GM19397 (cell line): ENCODE measurements around the gene ATXN10.
"Not testable (repeated sequence)": the region's sequence is repeated elsewhere in the genome, so short reads cannot be mapped to it uniquely, and the experiment has no call there.

Experiments
- ATAC-seq: cut with Tn5 transposase; IDR thresholded peaks from one replicate; pipeline ENCODE4 v1.9.1; 2021; ENCODE audit warnings: mild to moderate bottlenecking, moderate library complexity; ENCODE audit not compliant: unreplicated experiment

The ATXN10 gene

GRCh38 chr22:45642986-45643385 lies 28.6 kb upstream of the ATXN10 start:
- ATAC-seq, result no peak

DNA sequence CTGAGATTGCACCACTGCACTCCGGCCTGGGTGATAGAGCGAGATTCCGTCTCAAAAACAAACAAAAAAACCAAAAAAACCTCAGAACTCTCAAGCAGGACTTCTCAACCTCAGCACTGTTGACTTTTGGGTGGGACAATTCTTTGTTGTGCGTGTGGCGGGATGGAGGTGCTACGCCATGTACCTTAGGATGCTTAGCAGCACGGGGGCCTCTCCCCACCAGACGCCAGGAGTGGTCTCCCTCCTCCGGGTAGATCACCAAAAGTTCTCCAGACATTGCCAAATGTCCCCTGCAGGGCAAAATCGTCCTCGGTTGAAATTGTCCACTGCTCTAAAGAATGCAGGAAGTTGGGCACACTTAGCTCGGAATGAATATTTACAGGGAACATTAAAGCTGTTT lies 26.9 kb upstream of the ATXN10 start:
- ATAC-seq, result no peak

DNA sequence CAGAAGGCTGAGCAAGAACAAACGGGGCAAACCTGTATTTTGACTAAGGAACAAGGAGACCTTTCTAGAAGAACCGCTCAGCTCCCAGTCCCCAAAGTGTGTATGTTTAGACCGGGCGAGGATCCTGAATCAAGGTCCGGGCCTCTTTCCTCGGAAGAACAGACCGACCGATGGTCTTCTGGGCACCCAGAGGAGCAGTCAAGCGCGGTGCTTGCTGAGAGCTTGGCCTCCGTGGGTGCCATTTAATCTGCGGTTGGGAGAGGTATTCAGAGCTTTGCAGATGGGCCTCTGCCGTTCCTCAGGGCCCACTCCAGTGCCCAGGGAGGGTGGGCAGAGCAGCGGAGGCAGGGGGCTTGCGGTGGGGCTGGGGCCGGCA lies 26.5 kb upstream of the ATXN10 start:
- no peak for ATAC-seq

GRCh38 chr22:45645526-45646414 lies 25.9 kb upstream of the ATXN10 start:
- ATAC-seq, result peak; percentile 63

DNA sequence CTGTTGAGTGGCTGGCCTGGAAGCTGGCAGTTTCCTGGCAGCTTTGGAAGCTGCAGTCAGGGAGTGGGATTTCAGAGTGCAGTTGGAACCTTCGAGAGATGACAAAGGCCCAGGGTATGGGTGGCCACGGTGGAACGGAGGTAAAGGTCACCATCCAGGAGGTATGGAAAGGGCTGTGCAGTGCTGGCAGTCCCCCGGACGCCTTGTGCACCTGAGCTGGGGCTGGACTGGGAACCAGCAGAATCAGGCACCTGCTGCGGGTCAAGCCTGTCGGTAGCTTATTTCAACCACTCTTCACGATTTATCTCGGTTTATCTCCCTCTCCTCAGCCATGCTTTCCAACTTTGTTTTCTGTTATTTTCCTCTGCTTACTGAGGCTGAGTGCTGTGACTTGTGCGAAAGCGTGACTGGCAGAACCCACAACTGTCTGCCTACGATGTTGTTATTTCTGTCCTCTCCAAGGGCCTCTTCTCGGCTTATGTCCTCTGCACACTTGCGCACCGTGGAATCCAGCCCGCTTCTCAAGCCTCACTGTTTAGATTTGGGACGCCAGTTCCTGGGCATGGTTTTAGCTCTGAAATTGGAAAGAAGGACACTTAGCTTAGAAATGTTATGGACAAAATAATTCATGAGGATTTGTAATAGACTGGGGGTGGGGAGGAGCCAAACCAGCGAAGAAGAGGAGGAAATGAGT lies 24.0 kb upstream of the ATXN10 start:
- ATAC-seq, result no peak

DNA sequence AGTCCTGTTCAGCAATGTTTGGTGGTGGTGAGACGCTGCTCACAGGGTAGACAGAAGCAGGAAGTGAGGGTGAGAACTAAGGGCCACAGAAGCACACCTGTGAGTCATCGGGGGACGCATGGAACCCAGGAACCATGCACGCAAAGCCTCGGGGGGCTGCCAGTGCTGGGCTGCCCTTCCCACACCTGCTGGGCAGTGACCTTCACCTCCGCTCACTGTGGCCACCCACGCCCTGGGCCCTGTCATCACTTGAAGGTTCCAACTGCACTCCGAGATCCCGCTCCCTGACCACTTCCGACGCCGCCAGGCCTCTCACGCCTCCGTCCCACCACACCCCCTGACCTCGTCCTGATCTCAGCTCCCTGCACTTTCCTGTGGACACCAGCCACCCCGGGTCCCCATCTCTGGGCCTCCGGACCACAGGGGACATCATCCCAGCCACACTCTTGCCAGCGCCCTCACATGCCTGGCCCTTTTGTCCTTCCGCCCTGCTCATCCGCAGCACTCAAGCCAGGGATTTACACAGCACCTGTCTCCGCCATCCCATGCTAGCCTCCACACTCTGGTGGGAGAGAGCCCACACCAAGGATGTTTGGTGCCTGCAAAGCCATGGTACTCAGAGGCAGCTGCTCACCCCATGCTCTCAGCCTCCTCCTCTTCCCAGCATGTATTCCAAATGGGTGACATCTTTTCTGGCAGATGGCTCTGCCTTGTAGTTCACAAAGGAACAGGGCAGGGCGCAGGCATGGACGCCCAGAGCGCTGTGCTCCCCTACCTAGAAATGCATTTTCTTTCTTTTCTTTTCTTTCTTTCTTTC lies 23.1 kb upstream of the ATXN10 start:
- ATAC-seq, result no peak

DNA sequence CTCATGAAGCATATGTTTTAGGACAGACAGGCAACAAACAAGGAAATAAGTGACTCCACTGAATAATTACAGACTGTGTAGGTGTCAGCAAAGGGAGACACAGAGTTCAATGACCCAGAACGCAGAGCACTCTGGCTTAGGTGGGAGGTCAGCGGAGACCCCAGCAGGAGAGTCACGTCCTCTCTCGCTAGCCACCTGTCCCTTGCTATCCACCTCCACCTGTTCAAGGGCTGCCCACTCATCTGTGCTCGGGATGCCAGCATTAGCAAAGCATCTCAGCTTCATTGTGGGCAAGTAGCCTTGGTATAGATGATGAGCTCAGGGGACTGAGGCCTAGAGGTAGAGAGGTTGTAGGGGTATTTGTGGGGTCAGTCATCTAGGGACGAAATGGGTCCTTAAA lies 21.8 kb upstream of the ATXN10 start:
- ATAC-seq, result no peak

DNA sequence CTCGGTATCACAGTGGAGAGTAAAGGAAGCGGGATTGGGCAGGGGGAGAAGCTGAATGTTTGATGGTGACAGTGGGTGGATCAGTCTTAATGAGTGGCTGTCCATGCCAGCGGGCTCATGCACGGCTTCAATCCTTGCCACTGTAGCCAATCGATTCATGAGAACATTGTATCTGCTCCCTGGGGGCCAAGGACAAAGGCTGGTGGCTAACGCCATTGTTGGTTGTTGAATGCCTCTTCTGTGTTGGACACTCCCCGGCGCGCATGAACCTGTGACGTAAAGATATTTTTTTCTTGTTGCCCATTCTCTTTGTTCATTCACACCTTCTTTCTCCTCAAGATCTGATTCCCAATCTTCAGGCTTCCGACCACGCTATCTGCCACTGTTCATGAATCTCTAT lies 20.9 kb upstream of the ATXN10 start:
- no peak for ATAC-seq

DNA sequence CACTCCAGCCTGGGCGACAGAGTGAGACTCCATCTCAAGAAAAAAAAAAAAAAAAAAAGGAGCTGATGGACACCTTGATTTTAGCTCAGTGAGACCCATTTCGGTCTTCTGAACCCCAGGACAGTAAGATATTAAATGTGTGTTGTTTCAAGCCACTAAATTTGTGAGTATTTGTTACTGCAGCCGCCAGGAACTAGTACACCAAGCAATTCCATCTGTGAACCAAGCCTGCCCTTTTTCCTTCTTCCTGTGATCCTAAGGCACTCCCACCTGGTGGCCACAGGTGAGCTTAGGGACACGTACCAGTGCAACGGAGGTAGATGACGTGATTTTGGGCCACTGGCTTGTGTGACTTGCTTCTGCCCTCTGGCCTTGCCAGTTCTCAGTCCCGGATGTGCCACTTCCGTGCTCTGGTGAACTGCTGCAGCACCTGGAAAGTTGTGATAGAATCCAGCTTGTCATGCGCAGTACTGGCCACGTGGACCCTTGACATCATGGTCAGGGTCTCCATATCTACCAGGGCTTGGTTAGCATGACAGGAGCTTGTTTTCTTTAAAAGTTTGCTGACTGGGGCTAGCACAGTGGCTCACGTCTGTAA lies 19.6 kb upstream of the ATXN10 start:
- no peak for ATAC-seq

GRCh38 chr22:45656577-45656976 lies 15.1 kb upstream of the ATXN10 start:
- no peak for ATAC-seq

DNA sequence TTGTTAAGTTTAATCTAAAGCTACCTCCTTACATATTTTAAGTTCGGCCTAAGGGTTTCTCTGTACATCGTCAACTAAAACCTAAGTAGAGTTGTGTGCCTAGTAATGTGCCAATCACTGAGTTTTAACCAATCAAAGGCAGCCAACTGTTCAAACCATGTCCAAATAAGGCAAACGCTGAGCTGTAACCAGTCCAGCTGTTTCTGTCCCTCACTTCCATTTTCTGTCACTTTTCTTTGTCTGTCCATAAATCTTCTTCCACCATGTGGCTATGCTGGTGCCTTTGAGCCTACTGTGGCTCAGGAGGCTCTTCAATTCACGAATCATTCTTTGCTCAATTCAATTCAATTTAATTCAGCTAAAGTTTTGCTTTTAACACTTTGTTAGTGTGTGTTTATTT lies 13.9 kb upstream of the ATXN10 start:
- ATAC-seq, result no peak

DNA sequence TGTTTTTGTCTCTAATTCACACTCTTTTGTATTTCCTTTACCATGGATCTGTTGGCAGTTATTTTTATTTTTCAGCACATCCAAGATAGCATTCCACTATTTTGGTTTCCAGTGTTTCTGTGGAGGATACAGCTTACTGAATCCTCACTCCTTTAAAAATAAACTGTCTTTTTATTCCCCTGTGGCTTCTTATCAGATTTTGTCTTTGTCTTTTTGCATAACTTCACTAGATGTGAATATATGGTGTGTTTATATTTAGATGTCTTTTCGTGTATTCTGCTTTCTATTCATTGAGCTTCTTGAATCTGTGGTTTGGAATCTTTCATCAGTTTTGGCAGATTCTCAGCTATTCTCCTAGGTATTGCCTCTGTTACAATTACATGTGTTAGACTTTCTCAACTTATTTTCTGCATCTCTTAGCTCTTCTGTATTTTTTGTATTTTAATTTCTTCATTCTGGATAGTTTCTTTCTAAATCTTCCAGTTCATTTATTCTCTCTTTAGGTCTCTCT lies 7.4 kb upstream of the ATXN10 start:
- no peak for ATAC-seq

DNA sequence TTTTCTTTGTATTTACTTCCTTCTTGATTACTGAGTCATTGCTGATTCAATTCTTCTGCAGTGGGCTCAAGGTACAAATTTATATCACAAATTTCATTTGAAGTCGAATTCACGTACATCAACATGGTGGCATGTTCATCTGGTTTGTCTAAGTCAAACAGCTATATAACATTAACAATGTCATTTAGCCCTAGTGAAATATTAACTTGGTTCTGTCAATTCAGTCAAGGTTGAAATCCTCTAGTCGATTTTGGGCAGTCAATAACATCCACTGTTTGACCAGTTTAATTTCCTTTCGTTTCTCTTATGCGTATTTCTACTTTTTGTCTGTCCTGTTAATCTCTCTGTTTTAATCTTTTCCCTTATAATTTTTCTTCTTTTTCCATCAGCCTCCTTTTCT lies 4.1 kb upstream of the ATXN10 start:
- ATAC-seq, result no peak

- not testable (repeated sequence) for ATAC-seq
Measured at GRCh38 chr22:45670363-45670762, 1.3 kb upstream of the ATXN10 start.

GRCh38 chr22:45670981-45671782 lies 452 bp upstream of the ATXN10 start:
- no peak for ATAC-seq

GRCh38 chr22:45672564-45673481 lies 1.2 kb downstream of the ATXN10 start:
- ATAC-seq, result no peak

DNA sequence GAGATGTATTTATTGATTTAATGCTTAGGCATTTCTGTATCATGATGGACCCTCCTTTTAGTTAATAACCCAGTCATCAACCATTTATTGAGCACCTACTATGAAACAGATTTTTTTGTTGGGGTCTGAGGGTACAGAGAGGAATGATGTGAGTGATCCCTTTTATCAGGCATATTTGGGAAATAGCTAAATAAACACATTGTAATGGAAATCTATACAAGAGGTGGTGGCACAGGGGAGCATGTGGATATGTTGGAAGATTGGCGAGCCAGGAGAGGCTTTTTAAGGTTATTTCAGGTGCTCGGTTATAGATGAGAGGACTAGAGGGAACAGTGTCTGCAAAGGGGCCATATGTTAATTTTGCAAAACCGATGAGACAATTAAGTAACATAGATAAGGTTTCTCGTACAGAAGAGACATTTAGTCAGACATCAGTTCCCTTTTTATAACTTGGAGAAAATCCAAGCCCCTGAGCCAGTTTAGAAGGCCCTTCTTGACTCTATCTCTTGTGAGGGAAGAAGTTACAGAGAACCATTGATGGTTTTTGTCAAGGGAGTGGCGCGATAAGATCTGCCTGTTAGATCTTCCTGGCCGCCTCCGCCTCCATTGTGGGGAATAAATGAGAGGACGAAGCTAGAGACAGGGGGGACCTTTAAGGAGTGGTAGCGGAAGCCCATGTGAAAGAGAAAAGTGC lies 2.0 kb downstream of the ATXN10 start:
- no peak for ATAC-seq

- no peak for ATAC-seq
Measured at GRCh38 chr22:45676024-45676423, 4.4 kb downstream of the ATXN10 start.
